SK-N-SH (cell line): ENCODE measurements around the gene HHATL. TPM values are rescaled to one million over a fixed set of nuclear protein-coding genes. Genes with fewer than 3 reads are reported as not detected.

Experiments used
- CTCF ChIA-PET: fragments of 300-600, 350-600 bp; formaldehyde crosslinking; extraction: SDS; loops from one replicate; lab custom pipeline; 2021; lab: Yijun Ruan, JAX
- POLR2A ChIA-PET: fragments of 350-600 bp; sonication (Branson Sonifier 250); formaldehyde crosslinking; extraction: SDS; loops from one replicate; lab custom pipeline; 2020; ENCODE audit warnings: antibody characterized with exemption, inconsistent platforms; lab: Yijun Ruan, JAX
- DNase-seq: peaks from one replicate; pipeline ENCODE4 v3.0.0; 2012
- H2AFZ ChIP-seq: fragments of 200-600 bp; sonication (generic); 2 replicates; pipeline ENCODE4 v1.8.1; 2016; ENCODE audit warnings: antibody characterized with exemption, mild to moderate bottlenecking, low read depth
- H3F3A ChIP-seq: fragments of 200-600 bp; sonication (generic); replicated peaks from 2 replicates; pipeline ENCODE3; 2016; ENCODE audit warnings: antibody characterized with exemption, mild to moderate bottlenecking; ENCODE audit not compliant: insufficient read depth
- H3K27ac ChIP-seq, 2 experiments: fragments of 200-500 bp in 1 of 2; fragments of 200-600 bp in 1 of 2; sonication (Bioruptor generic) in 1 of 2; sonication (generic), shearing (Covaris generic) in 1 of 2; 2 replicates each; pipeline versions ENCODE4 v1.5.1 to v1.6.1; 2014 to 2016; ENCODE audit warnings: low read depth in 2 of 2, inconsistent platforms in 1 of 2, low read length in 1 of 2, mild to moderate bottlenecking in 1 of 2, mixed read lengths in 1 of 2
- H3K27me3 ChIP-seq: fragments of 200-600 bp; sonication (generic), shearing (Covaris generic); 2 replicates; pipeline ENCODE4 v1.6.1; 2016; ENCODE audit warnings: mixed run types; ENCODE audit not compliant: insufficient read depth
- H3K36me3 ChIP-seq, 2 experiments: fragments of 200-500 bp in 1 of 2; fragments of 200-600 bp in 1 of 2; sonication (Bioruptor generic) in 1 of 2; sonication (generic) in 1 of 2; replicated peaks in 1 of 2; 2 replicates each; pipeline versions ENCODE3 to v1.5.1; 2014 to 2016; ENCODE audit warnings: low read length in 1 of 2, mild to moderate bottlenecking in 1 of 2; ENCODE audit not compliant: insufficient read depth in 2 of 2, control insufficient read depth in 1 of 2
- H3K4me1 ChIP-seq, 2 experiments: fragments of 200-500 bp in 1 of 2; fragments of 200-600 bp in 1 of 2; sonication (Bioruptor generic) in 1 of 2; sonication (generic), shearing (Covaris generic) in 1 of 2; 2 replicates each; pipeline versions ENCODE4 v1.5.1 to v1.6.1; 2014 to 2016; ENCODE audit warnings: low read depth in 1 of 2, low read length in 1 of 2, mixed run types in 1 of 2; ENCODE audit not compliant: insufficient read depth in 2 of 2, control insufficient read depth in 1 of 2
- H3K4me2 ChIP-seq: fragments of 200-600 bp; sonication (generic), shearing (Covaris generic); 2 replicates; pipeline ENCODE4 v1.6.1; 2017; ENCODE audit warnings: mixed run types
- H3K4me3 ChIP-seq, 2 experiments: fragments of 200-500 bp in 1 of 2; fragments of 200-600 bp in 1 of 2; sonication (Bioruptor generic) in 1 of 2; sonication (generic), shearing (Covaris generic) in 1 of 2; 2 replicates each; pipeline versions ENCODE4 v1.5.1 to v1.8.1; 2014 to 2016; ENCODE audit warnings: low read depth in 2 of 2, inconsistent platforms in 1 of 2, low read length in 1 of 2, mild to moderate bottlenecking in 1 of 2, mixed read lengths in 1 of 2, moderate library complexity in 1 of 2
- H3K79me2 ChIP-seq: fragments of 200-600 bp; sonication (generic); 2 replicates; pipeline ENCODE4 v1.8.1; 2017; ENCODE audit warnings: mild to moderate bottlenecking; ENCODE audit not compliant: insufficient read depth
- H3K9ac ChIP-seq: fragments of 200-600 bp; sonication (generic); 2 replicates; pipeline ENCODE4 v1.6.1; 2017; ENCODE audit warnings: mixed run types
- H3K9me2 ChIP-seq: fragments of 200-600 bp; sonication (generic); 2 replicates; pipeline ENCODE4 v1.6.1; 2017; ENCODE audit warnings: mixed run types
- H3K9me3 ChIP-seq: fragments of 200-600 bp; sonication (generic); 2 replicates; pipeline ENCODE4 v1.6.1; 2017; ENCODE audit warnings: mixed run types, mild to moderate bottlenecking, moderate library complexity
- H4K20me1 ChIP-seq: fragments of 200-600 bp; sonication (generic); 2 replicates; pipeline ENCODE4 v1.6.1; 2017; ENCODE audit warnings: mild to moderate bottlenecking, mixed run types; ENCODE audit not compliant: insufficient read depth
- CHD2 ChIP-seq: fragments of 150-350 bp; IDR thresholded peaks from 2 replicates; pipeline ENCODE4 v1.6.1; 2018; ENCODE audit warnings: low read length; ENCODE audit not compliant: partially characterized antibody
- FOSL2 ChIP-seq: IDR thresholded peaks from 2 replicates; pipeline ENCODE4 v1.4.0; 2012; ENCODE audit warnings: low read depth, mild to moderate bottlenecking, moderate library complexity, borderline replicate concordance
- FOXJ3 ChIP-seq: sonication (generic); formaldehyde crosslinking; IDR thresholded peaks from 2 replicates; pipeline ENCODE4 v1.5.1; 2020; ENCODE audit warnings: mild to moderate bottlenecking, missing genetic modification reagents
- FOXM1 ChIP-seq: IDR thresholded peaks from 2 replicates; pipeline ENCODE4 v1.4.0; 2012; ENCODE audit warnings: low read depth, mild to moderate bottlenecking
- GABPA ChIP-seq: IDR thresholded peaks from 2 replicates; pipeline ENCODE4 v1.4.0; 2012; ENCODE audit warnings: low read depth, mild to moderate bottlenecking
- MAX ChIP-seq: IDR thresholded peaks from 2 replicates; pipeline ENCODE4 v1.4.0; 2012; ENCODE audit warnings: low read depth
- MEF2A ChIP-seq: IDR thresholded peaks from 2 replicates; pipeline ENCODE4 v1.4.0; 2012; ENCODE audit warnings: low read depth, borderline replicate concordance
- MXI1 ChIP-seq: IDR thresholded peaks from 2 replicates; pipeline ENCODE4 v1.6.1; 2012; ENCODE audit warnings: mild to moderate bottlenecking, low read depth, low read length, improper control_type of control experiment
- NFIC ChIP-seq: IDR thresholded peaks from 2 replicates; pipeline ENCODE4 v1.4.0; 2012; ENCODE audit warnings: borderline replicate concordance
- NRF1 ChIP-seq: IDR thresholded peaks from 2 replicates; pipeline ENCODE4 v1.6.1; 2012; ENCODE audit warnings: low read depth, mild to moderate bottlenecking, low read length
- PBX3 ChIP-seq: IDR thresholded peaks from 2 replicates; pipeline ENCODE4; 2012
- RAD21 ChIP-seq: IDR thresholded peaks from 2 replicates; pipeline ENCODE4 v1.6.1; 2012; ENCODE audit warnings: mild to moderate bottlenecking, low read length
- RCOR1 ChIP-seq: fragments of 150-350 bp; IDR thresholded peaks from 2 replicates; pipeline ENCODE4 v1.6.1; 2017; ENCODE audit warnings: antibody characterized with exemption, low read length
- RFX5 ChIP-seq: IDR thresholded peaks from 2 replicates; pipeline ENCODE4 v1.6.1; 2012; ENCODE audit warnings: mild to moderate bottlenecking, improper control_type of control experiment, low read length
- RXRA ChIP-seq: IDR thresholded peaks from 2 replicates; pipeline ENCODE4 v1.4.0; 2012; ENCODE audit warnings: low read depth, mild to moderate bottlenecking, borderline replicate concordance
- TAF1 ChIP-seq: IDR thresholded peaks from 2 replicates; pipeline ENCODE4 v1.6.1; 2012; ENCODE audit warnings: low read depth, mild to moderate bottlenecking, low read length, moderate library complexity, borderline replicate concordance
- TEAD4 ChIP-seq: IDR thresholded peaks from 2 replicates; pipeline ENCODE4 v1.4.0; 2012; ENCODE audit warnings: mild to moderate bottlenecking, borderline replicate concordance; ENCODE audit not compliant: insufficient read depth
- ZBTB33 ChIP-seq: IDR thresholded peaks from 2 replicates; pipeline ENCODE4 v1.4.0; 2012; ENCODE audit warnings: low read depth, borderline replicate concordance
- WGBS: methylation state at CpG from one replicate; pipeline ENCODE4 v1.1.6; 2017; ENCODE audit warnings: low lambda C conversion rate; 5-methylcytosine and 5-hydroxymethylcytosine counted together
- polyA plus RNA-seq, 3 experiments: library from polyadenylated mRNA; depleted of rRNA; stranded (reverse); fragments of >200 nt; gene quantifications; 2 replicates each; pipeline ENCODE4 v1.2.3, GENCODE V29; 2012
- TF ChIP-seq, protein P1 (sequence below): IDR thresholded peaks from 2 replicates; pipeline ENCODE4 v1.4.0; 2012; ENCODE audit warnings: low read depth, borderline replicate concordance
- TF ChIP-seq, protein P2 (sequence below): fragments of 150-350 bp; IDR thresholded peaks from 2 replicates; pipeline ENCODE4 v1.6.1; 2017; ENCODE audit warnings: antibody characterized with exemption, low read length, low read depth, borderline replicate concordance

HHATL gene
- polyA plus RNA-seq, 1 of the 3 experiments (the other 2 are of a cell fraction) = not detected

DNA sequence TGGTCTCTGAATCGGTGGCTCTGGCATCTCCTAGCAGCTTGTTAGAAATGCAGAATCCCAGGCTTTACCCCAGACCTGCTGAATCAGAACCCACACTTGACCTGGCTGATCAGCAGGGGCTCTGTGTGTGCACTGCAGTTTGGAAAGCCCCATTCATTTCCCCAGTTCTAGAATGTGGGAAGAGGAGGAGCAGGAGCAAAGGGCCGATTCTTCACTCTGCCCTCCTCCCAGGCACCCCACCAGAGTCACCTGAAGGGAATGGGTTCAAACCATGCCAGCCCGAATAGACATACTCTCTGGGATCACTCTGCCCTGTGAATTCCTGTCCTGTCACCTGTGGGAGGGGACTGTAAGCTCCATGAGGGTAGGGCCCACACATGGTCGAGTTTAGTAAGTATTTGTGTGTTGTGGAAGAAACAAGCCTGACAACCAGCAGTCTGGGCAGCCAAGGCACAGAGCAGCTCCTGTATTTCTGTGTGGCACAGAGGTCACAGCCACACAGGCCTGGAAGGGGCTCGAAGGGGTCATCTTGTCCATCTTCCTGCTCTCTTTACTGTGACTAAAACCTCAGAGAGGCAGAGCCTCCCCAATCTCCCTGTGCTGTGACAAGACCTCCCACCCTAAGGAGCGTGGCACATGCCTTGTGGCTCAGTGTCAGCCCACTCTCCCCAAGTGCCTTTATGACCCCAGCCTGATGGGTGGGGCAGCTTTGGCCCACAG, 29.0 kb upstream of the HHATL start (continued):
- TF ChIP-seq, protein P1, sequence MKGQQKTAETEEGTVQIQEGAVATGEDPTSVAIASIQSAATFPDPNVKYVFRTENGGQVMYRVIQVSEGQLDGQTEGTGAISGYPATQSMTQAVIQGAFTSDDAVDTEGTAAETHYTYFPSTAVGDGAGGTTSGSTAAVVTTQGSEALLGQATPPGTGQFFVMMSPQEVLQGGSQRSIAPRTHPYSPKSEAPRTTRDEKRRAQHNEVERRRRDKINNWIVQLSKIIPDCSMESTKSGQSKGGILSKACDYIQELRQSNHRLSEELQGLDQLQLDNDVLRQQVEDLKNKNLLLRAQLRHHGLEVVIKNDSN = no peak

GRCh38 chr3:42730706-42731420, 28.3 kb upstream of the HHATL start:
- Histone ChIP-seq H3K36me3 (no peaks in the 10 kb centered on the region), H3K4me2 (no peak overlapping the region), H2AFZ (no peak overlapping the region), H3K9me2 (no peaks in the 10 kb centered on the region), H3K9ac (no peak overlapping the region), H3K9me3 (no peaks in the 10 kb centered on the region), H3K4me1 (peaks cover 0 to 12% of the 10 kb centered on the region in 2 experiments; a peak in 1 of 4 replicates), H3K27ac (no peak overlapping the region; a peak in 1 of 4 replicates), H3K79me2 (no peaks in the 10 kb centered on the region), H3K27me3 (no peaks in the 10 kb centered on the region; the same call in 1 of the 2 replicates), H4K20me1 (no peaks in the 10 kb centered on the region), H3F3A (no peaks in the 10 kb centered on the region), H3K4me3 (no peak overlapping the region)
- no peak for DNase-seq
- ChIA-PET POLR2A (no interaction called here), CTCF (interaction anchor here (3.3 kb wide), 1 partner anchor 14 kb away, joined by 16 read pairs; no protein-coding TSS in a partner anchor)
- 22% methylated on average over 2 of the region's 3 CpGs for WGBS
- TF ChIP-seq GABPA (no peak), RAD21 (no peak), FOSL2 (no peak), NFIC (no peak), MEF2A (no peak), PBX3 (no peak), RXRA (no peak), NRF1 (no peak), RCOR1 (no peak), ZBTB33 (no peak), FOXM1 (no peak), RFX5 (no peak), CHD2 (no peak), MAX (no peak), TEAD4 (no peak), FOXJ3 (CRISPR knock-in tag) (no peak), TAF1 (no peak), MXI1 (no peak)
- TF ChIP-seq, protein P1 = no peak
- TF ChIP-seq, protein P2, sequence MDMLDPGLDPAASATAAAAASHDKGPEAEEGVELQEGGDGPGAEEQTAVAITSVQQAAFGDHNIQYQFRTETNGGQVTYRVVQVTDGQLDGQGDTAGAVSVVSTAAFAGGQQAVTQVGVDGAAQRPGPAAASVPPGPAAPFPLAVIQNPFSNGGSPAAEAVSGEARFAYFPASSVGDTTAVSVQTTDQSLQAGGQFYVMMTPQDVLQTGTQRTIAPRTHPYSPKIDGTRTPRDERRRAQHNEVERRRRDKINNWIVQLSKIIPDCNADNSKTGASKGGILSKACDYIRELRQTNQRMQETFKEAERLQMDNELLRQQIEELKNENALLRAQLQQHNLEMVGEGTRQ = no peak
